ENCODE results near the gene ELMOD3. TPM values are rescaled to one million over a fixed set of nuclear protein-coding genes. Genes with fewer than 3 reads are reported as not detected.

ELMOD3 gene
- polyA plus RNA-seq, 1 donor, result 29.0 TPM

- Histone ChIP-seq H3K27ac (ENCODE audit: low read length) (peak overlapping the region; percentile 23), H3K4me1 (ENCODE audit: control insufficient read depth, insufficient read depth, low read length) (peaks cover 39% of the 10 kb centered on the region)
- DNase-seq, result peak in 1 of 2 donors; percentile 57
Measured at GRCh38 chr2:85414761-85415553, 60.4 kb downstream of the ELMOD3 start.

GRCh38 chr2:85415980-85416650, 61.5 kb downstream of the ELMOD3 start:
- Histone ChIP-seq H3K4me3 (ENCODE audit: low read length) (no peak overlapping the region), H3K27me3 (ENCODE audit: control insufficient read depth, insufficient read depth, low read length) (no peaks in the 10 kb centered on the region), H3K27ac (ENCODE audit: low read length) (no peak overlapping the region), H3K9me3 (ENCODE audit: control insufficient read depth, low read depth, low read length) (peaks cover 3% of the 10 kb centered on the region), H3K4me1 (ENCODE audit: control insufficient read depth, insufficient read depth, low read length) (peaks cover 37% of the 10 kb centered on the region), H3K36me3 (ENCODE audit: control insufficient read depth, insufficient read depth, low read length) (no peaks in the 10 kb centered on the region)
- no peak for DNase-seq
- WGBS (ENCODE audit: insufficient coverage, low lambda C conversion rate), result no CpG with 5 or more reads among the region's 12 CpGs

More at GRCh38 chr2:85414761-85415553, 60.4 kb downstream of the ELMOD3 start:
- WGBS (ENCODE audit: insufficient coverage, low lambda C conversion rate), result no CpG with 5 or more reads among the region's 7 CpGs
- H3K36me3 ChIP-seq (ENCODE audit: control insufficient read depth, insufficient read depth, low read length), result no peaks in the 10 kb centered on the region
- H3K9me3 ChIP-seq (ENCODE audit: control insufficient read depth, low read depth, low read length), result peaks cover 3% of the 10 kb centered on the region
- H3K27me3 ChIP-seq (ENCODE audit: control insufficient read depth, insufficient read depth, low read length), result no peaks in the 10 kb centered on the region
- H3K4me3 ChIP-seq (ENCODE audit: low read length), result no peak overlapping the region

- Histone ChIP-seq H3K4me1 (ENCODE audit: control insufficient read depth, insufficient read depth, low read length) (peaks cover 40% of the 10 kb centered on the region), H3K9me3 (ENCODE audit: control insufficient read depth, low read depth, low read length) (peaks cover 3% of the 10 kb centered on the region)
- WGBS (ENCODE audit: insufficient coverage, low lambda C conversion rate), result no CpG with 5 or more reads among the region's 57 CpGs
Measured at GRCh38 chr2:85418132-85419008, 63.8 kb downstream of the ELMOD3 start, which contains the start of gene SH2D6. SH2D6 (plus strand) TSS chr2:85418714; CDS start chr2:85429466, 10,752 bp downstream.

GRCh38 chr2:85419009-85419675, 64.6 kb downstream of the ELMOD3 start:
- H3K4me1 ChIP-seq (ENCODE audit: control insufficient read depth, insufficient read depth, low read length), result peaks cover 38% of the 10 kb centered on the region

More at GRCh38 chr2:85418132-85419008, 63.8 kb downstream of the ELMOD3 start, which contains the start of gene SH2D6:
- Histone ChIP-seq H3K27me3 (ENCODE audit: control insufficient read depth, insufficient read depth, low read length) (no peaks in the 10 kb centered on the region), H3K27ac (ENCODE audit: low read length) (peak within 1 kb of the TSS; percentile 76), H3K4me3 (ENCODE audit: low read length) (peak within 1 kb of the TSS; percentile 77), H3K36me3 (ENCODE audit: control insufficient read depth, insufficient read depth, low read length) (no peaks in the 10 kb centered on the region)
- DNase-seq, result peak; percentile 76 to 92

GRCh38 chr2:85420536-85421259, 66.1 kb downstream of the ELMOD3 start:
- peak; percentile 82 to 85 for DNase-seq
- peaks cover 3% of the 10 kb centered on the region for H3K9me3 ChIP-seq (ENCODE audit: control insufficient read depth, low read depth, low read length)
- WGBS (ENCODE audit: insufficient coverage, low lambda C conversion rate), result 100% methylated on average over 1 of the region's 22 CpGs

More at GRCh38 chr2:85419009-85419675, 64.6 kb downstream of the ELMOD3 start:
- Histone ChIP-seq H3K27me3 (ENCODE audit: control insufficient read depth, insufficient read depth, low read length) (no peaks in the 10 kb centered on the region), H3K9me3 (ENCODE audit: control insufficient read depth, low read depth, low read length) (peaks cover 3% of the 10 kb centered on the region), H3K27ac (ENCODE audit: low read length) (peak overlapping the region; percentile 76), H3K4me3 (ENCODE audit: low read length) (peak overlapping the region; percentile 77), H3K36me3 (ENCODE audit: control insufficient read depth, insufficient read depth, low read length) (no peaks in the 10 kb centered on the region)
- peak in 1 of 2 donors; percentile 67 for DNase-seq
- no CpG with 5 or more reads among the region's 17 CpGs for WGBS (ENCODE audit: insufficient coverage, low lambda C conversion rate)

GRCh38 chr2:85421260-85422071, 66.9 kb downstream of the ELMOD3 start:
- Histone ChIP-seq H3K4me1 (ENCODE audit: control insufficient read depth, insufficient read depth, low read length) (peaks cover 36% of the 10 kb centered on the region), H3K4me3 (ENCODE audit: low read length) (no peak overlapping the region), H3K9me3 (ENCODE audit: control insufficient read depth, low read depth, low read length) (peaks cover 3% of the 10 kb centered on the region), H3K27me3 (ENCODE audit: control insufficient read depth, insufficient read depth, low read length) (no peaks in the 10 kb centered on the region), H3K36me3 (ENCODE audit: control insufficient read depth, insufficient read depth, low read length) (no peaks in the 10 kb centered on the region), H3K27ac (ENCODE audit: low read length) (peak overlapping the region; percentile 55)
- 29% methylated on average over 4 of the region's 13 CpGs for WGBS (ENCODE audit: insufficient coverage, low lambda C conversion rate)
- DNase-seq, result peak in 1 of 2 donors; percentile 74

More at GRCh38 chr2:85420536-85421259, 66.1 kb downstream of the ELMOD3 start:
- Histone ChIP-seq H3K27ac (ENCODE audit: low read length) (peak overlapping the region; percentile 76), H3K36me3 (ENCODE audit: control insufficient read depth, insufficient read depth, low read length) (no peaks in the 10 kb centered on the region), H3K27me3 (ENCODE audit: control insufficient read depth, insufficient read depth, low read length) (no peaks in the 10 kb centered on the region), H3K4me3 (ENCODE audit: low read length) (no peak overlapping the region), H3K4me1 (ENCODE audit: control insufficient read depth, insufficient read depth, low read length) (peaks cover 36% of the 10 kb centered on the region)

GRCh38 chr2:85422072-85422457, 67.5 kb downstream of the ELMOD3 start:
- Histone ChIP-seq H3K9me3 (ENCODE audit: control insufficient read depth, low read depth, low read length) (peaks cover 3% of the 10 kb centered on the region), H3K27ac (ENCODE audit: low read length) (peak overlapping the region; percentile 55), H3K4me3 (ENCODE audit: low read length) (no peak overlapping the region), H3K36me3 (ENCODE audit: control insufficient read depth, insufficient read depth, low read length) (no peaks in the 10 kb centered on the region), H3K27me3 (ENCODE audit: control insufficient read depth, insufficient read depth, low read length) (no peaks in the 10 kb centered on the region), H3K4me1 (ENCODE audit: control insufficient read depth, insufficient read depth, low read length) (peaks cover 36% of the 10 kb centered on the region)
- WGBS (ENCODE audit: insufficient coverage, low lambda C conversion rate), result no CpG with 5 or more reads among the region's 2 CpGs
- no peak for DNase-seq

GRCh38 chr2:85423525-85423924, 69.0 kb downstream of the ELMOD3 start:
- Histone ChIP-seq H3K27me3 (ENCODE audit: control insufficient read depth, insufficient read depth, low read length) (no peaks in the 10 kb centered on the region), H3K4me1 (ENCODE audit: control insufficient read depth, insufficient read depth, low read length) (peaks cover 36% of the 10 kb centered on the region), H3K4me3 (ENCODE audit: low read length) (no peak overlapping the region), H3K27ac (ENCODE audit: low read length) (no peak overlapping the region), H3K9me3 (ENCODE audit: control insufficient read depth, low read depth, low read length) (no peaks in the 10 kb centered on the region), H3K36me3 (ENCODE audit: control insufficient read depth, insufficient read depth, low read length) (no peaks in the 10 kb centered on the region)
- no peak for DNase-seq
- WGBS (ENCODE audit: insufficient coverage, low lambda C conversion rate), result no CpG with 5 or more reads among the region's 5 CpGs
